HG03558 (cell line): ENCODE results near the gene POU2F1.

Source experiments
- ATAC-seq: cut with Tn5 transposase; IDR thresholded peaks from one replicate; pipeline ENCODE4 v1.9.1; 2021; ENCODE audit warnings: moderate number of reproducible peaks; ENCODE audit not compliant: unreplicated experiment; ENCODE audit errors: extremely low read depth

The POU2F1 gene

DNA sequence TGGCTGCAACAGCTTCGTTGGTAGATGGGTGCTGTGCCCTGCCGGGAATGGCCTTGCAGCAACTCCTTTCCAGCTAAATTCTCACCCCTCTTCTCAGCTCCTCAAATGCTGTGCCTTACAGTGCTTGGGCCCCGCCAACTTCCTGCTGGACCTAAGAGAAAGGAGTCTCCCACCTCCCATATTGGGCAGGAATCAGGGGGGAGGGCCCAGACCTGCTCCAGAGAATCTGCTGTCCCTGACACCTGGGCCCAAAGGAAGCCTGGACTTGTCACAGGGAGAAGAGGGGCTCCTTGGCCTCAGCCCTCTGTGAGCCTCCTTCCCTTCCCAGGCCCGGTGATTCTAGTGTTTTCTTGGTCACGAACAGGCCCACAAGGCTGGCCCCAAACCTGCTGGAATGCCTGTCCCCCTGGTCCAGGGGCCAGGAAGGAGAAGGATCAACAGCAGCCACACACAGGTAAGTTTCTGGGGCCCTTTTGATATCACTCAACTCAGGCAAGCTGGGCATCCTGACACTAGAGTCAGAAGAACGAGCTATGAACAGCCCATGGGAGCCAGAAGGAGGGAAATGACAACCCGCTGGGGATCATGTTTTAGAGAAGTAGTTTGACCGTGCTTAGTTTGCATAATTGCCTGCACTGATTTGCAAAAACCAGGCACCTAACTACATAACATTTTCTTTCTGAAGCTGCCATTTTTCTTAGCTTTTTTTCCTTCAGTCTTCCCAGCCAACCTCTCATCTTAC lies 211.4 kb downstream of the POU2F1 start:
- no peak for ATAC-seq

GRCh38 chr1:167432780-167433179 lies 212.1 kb downstream of the POU2F1 start:
- no peak for ATAC-seq

DNA sequence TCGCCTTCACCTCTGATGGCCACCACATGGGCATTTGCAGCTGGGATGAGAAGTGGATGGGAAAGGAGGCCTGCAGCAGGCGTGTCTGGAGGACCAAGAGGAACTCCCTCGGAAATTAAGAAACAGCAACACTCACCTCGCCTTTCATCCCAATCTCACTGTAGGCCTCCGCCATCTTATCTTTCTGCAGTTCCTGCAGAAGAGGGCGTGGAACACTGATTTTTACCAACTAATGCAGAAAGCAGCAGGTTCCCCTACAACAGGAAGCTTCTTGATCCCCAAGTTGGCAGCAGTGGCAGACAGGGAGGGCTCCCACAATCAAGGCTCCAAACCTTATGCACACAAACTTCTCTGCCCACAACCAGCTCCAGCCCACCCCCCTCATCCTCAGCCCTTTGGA lies 213.2 kb downstream of the POU2F1 start:
- no peak for ATAC-seq

GRCh38 chr1:167434306-167434705 lies 213.6 kb downstream of the POU2F1 start:
- ATAC-seq = no peak

- ATAC-seq = no peak
Observed at GRCh38 chr1:167435484-167435883, 214.8 kb downstream of the POU2F1 start.

GRCh38 chr1:167438171-167439138 lies 217.8 kb downstream of the POU2F1 start:
- no peak for ATAC-seq

- no peak for ATAC-seq
Observed at GRCh38 chr1:167439301-167439988, 218.8 kb downstream of the POU2F1 start.

- ATAC-seq = no peak
Observed at GRCh38 chr1:167440345-167440744, 219.7 kb downstream of the POU2F1 start.

DNA sequence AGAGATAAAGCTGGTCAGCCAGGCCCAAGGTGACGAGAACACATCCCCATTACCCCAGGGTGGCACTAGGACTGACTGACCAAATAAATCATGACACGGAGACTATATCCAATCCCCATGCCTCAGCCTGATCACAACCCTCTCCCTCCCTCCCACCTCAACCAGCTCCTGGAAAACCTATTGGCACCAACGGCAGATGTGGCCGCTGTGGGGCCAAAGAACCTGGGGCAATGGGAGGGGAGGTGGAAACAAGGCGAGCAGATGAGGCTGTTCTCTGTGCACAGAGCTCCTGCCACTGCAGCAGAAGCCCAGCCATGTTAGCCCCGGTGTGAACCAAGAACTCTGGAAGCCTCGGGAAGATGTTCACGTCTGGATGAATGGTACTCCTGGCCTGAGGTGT lies 220.1 kb downstream of the POU2F1 start:
- ATAC-seq = no peak

DNA sequence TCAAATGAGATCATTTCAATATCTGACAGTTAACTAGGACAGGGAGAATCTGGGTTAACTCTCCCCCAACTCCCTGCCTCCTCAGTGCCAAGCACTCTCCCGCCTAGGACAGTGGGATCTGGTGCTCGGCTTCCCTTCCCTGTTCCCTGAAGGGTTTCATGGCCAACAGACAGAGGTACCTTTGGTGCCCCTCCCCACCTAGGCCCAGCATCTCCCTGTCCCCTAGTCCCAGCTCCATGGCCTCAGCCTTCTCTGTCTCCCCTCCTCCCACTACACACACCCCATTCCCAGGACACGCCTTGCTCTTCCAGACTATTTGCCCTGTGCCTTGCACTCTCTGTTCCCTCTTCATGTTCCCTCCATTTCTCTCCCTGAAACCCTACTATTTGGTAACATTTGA lies 220.5 kb downstream of the POU2F1 start:
- ATAC-seq = no peak

- peak; percentile 57 for ATAC-seq
Observed at GRCh38 chr1:167442142-167442848, 221.6 kb downstream of the POU2F1 start.

DNA sequence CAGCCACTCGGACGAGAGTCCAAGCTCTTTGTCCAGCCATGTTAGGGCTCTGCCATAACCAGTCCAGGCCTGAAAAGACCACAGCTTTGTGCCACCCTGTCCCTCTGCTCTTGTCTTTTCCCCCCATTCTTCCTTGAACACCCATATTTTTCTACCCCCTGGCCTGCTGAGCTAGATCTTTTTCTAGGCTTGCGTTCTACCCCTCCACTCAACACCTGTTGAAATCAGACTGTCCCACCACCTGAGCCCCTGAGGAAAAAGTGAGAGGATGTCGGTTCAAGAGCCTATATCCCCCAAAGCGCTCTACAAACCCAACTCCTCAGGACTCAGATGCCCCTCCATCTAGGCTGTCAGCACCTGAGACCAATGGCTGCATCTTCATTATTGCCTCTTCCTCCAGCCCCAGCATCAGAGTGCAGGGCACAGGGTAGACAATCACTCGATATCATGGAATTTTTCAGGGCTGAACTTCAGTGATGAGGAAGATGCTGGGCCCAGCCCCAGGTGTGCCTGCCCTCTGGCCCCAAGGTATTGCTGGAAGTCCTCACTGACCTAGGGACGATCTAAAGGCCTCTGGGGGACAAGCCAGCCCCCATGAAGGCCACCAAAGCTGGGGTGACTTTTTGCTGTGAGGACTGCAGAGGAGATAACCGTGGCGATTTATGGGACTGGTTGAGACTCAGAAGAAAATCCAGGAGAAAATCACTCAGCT lies 222.3 kb downstream of the POU2F1 start:
- ATAC-seq = no peak

GRCh38 chr1:167443757-167444156 lies 223.1 kb downstream of the POU2F1 start:
- ATAC-seq = no peak

GRCh38 chr1:167446966-167447365 lies 226.3 kb downstream of the POU2F1 start:
- ATAC-seq = no peak

- peak; percentile 70 for ATAC-seq
Observed at GRCh38 chr1:167447521-167448136, 226.9 kb downstream of the POU2F1 start.

GRCh38 chr1:167450843-167451242 lies 230.2 kb downstream of the POU2F1 start:
- ATAC-seq = no peak

DNA sequence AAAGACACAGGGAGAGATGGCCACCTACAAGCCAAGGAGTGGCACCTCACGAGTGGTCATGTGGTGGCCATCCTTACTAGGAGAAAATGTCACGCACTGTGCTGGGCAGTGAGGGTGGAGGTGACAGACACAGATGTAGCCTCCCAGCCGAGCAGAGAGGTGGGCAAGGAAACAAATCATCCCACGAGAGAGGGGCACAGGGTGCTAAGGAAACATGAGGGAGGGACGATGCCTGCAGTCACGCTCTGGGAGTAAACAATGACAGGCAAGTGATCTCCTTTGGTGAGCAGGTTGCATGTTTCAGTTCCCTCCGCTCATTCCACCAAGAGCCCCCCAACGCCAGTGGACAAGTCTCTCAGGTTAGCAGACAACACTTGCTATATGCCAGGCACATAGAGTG lies 231.8 kb downstream of the POU2F1 start:
- ATAC-seq = no peak

GRCh38 chr1:167453123-167453522 lies 232.4 kb downstream of the POU2F1 start:
- no peak for ATAC-seq

DNA sequence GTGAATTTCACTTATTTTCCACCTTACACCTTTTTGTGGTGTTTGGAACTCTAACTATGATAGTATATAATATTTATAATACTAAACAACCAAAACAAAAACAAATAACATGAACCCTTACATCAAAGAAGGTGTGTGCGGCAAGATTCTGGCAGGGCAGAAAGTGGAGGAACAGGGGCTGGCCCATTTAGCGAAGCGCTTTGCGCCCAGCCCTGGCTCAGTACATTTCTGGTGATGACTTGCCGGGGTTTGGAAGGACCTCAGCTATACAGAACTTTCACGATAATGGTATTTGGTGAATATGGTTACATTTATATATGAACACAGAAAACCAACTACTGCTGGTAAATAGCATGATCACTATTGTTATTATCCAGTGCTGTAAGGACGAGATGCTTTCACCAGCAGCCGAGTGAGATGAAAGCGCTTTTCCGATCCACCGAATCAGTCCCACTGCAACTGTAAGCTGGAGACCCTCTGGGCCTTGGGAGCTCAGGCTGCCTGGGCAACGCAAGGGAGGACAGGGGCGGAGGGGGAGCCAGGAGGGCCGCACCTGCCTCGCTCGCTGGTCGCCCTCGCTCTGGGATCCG lies 233.7 kb downstream of the POU2F1 start:
- no peak for ATAC-seq
